C4-2B (cell line): ENCODE results near the gene TMEM143.

Experiments
- CTCF ChIP-seq: fragments of 450-650 bp; conservative IDR thresholded peaks from 2 replicates; pipeline ENCODE4 v1.5.1; 2017; ENCODE audit warnings: mild to moderate bottlenecking
- ZFX ChIP-seq: fragments of 450-650 bp; IDR thresholded peaks from 2 replicates; pipeline ENCODE4 v1.6.1; 2017

GRCh38 chr19:48391100-48392005 is 27.6 kb upstream of the TMEM143 start, which contains the start of gene KDELR1:
- TF ChIP-seq CTCF = peak; percentile 78
- no peak for TF ChIP-seq ZFX
